Measurements from ENCODE around the gene CYP26B1.
"Not testable (repeated sequence)": the region's sequence is repeated elsewhere in the genome, so short reads cannot be mapped to it uniquely, and the experiment has no call there.

The CYP26B1 gene

GRCh38 chr2:72104821-72105588 is 42.7 kb downstream of the CYP26B1 start:
- DNase-seq: no peak

- DNase-seq: no peak
Measured at GRCh38 chr2:72103690-72104089, 44.0 kb downstream of the CYP26B1 start.

DNA sequence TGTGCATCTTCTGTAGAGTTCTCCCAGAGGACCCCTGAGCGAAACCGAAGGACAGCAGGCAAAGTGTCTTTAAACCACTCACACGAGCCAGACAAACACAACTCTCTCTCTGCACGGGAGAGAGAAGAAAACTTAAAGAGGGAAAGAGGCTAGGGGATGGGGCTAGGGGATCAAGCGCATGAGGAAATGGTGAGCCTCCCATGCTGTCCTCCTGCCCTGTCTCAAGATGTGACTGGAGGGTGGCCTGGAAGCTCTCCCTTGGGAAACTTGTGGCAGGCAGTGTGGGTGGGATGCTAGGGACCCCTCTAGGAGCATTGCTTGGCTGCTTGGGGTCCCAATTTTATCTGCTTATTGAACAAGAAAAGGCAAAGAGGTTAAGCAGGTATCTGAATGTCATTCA is 44.5 kb downstream of the CYP26B1 start:
- no peak for DNase-seq

DNA sequence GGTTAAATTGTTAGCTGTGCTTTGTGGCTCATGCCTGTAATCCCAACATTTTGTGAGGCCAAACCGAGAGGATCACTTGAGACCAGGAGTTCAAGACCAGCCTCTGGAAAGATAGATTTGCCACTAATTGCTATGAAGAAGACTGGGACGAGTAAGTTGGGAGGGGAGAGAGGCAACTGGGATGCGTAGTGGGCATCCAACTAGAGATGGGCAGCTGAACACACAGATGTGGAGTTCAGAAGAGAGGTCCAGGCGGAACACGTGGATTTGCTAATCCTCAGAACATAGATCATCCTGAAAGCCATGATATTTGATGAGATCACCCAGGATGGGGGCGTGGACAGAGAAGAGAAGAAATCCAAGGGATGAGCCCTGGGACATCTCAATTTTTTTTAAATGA is 48.7 kb downstream of the CYP26B1 start:
- DNase-seq: no peak

DNA sequence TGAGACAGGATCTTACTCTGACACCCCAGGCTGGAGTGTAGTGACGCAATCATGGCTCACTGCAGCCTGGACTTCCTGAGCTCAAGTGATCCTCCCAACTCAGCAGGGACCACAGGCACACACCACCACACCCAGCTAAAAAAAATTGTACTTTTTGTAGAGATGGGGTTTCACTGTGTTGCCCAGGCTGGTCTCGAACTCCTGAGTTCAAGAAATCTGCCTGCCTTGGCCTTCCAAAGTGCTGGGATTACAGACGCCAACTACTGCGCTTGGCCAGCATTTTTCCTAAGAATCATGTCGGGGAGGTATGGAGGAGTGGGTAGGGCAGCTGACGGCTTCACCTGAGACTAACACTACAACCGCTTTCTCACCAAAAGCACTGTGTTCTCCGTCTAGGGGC is 50.4 kb downstream of the CYP26B1 start:
- no peak for DNase-seq

- no peak for DNase-seq
Measured at GRCh38 chr2:72096181-72096580, 51.5 kb downstream of the CYP26B1 start.

DNA sequence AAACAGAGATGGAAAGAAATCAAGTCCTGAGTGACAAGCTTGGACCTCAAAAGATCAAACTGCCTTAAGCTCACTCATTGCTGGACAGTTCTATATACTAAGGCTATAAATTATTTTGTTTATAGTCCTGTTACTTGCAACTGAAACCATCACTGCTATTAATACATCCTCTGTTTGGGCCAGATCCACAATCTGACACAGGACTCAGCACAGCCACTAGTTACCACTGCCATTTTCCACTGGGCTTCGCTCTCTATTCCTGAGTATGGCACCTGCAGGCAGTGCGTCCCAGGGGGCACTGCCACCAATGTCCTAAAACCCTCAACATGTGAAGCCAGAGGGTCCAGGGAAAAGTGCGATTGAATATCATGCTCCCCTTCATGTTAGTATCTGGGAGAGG is 52.3 kb downstream of the CYP26B1 start:
- no peak for DNase-seq

DNA sequence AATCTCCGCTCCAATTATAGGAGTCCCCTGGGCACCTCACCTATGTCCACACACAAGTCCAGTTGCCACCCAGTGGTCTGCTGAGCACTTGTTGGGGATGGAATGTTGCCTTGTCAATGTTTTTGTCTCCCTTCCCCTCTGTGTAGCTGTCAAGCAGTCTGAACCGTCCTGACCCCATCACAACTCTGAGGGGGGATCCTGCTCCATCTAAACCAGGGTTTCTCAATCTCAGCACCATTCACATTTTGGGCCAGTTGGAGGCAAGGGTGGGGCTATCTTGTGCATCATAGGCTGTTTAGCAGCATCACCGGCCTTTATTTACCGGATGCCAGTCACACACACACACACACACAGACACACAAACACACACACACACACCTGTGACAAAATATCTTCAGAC is 53.0 kb downstream of the CYP26B1 start:
- no peak for DNase-seq

GRCh38 chr2:72092111-72092510 is 55.6 kb downstream of the CYP26B1 start:
- no peak for DNase-seq

- no peak for DNase-seq
Measured at GRCh38 chr2:72090781-72091482, 56.7 kb downstream of the CYP26B1 start.

DNA sequence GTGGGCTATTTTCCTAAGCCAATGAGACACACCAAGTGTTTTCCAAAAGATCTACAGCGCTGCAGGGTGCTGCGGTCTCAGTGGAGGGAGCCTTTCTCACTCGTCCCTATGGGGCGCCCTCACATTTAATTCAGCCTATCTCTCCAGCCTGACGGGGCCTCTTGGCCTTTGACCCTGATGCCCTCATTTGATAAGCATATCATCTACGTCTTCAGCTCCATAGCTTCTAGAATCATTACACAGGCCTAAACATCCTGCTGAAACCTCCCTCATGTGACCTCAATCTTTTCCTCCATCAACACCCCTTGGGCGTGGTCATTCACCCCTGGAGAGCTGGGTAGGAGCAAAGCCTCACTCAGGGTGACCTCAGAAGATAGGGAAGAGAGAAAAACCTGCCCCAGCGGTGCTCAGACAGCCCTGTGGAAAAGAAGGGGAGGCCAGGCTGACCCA is 57.4 kb downstream of the CYP26B1 start:
- no peak for DNase-seq

- DNase-seq: no peak
Measured at GRCh38 chr2:72089537-72089936, 58.1 kb downstream of the CYP26B1 start.

GRCh38 chr2:72089028-72089427 is 58.6 kb downstream of the CYP26B1 start:
- DNase-seq: no peak

- DNase-seq: not testable (repeated sequence)
Measured at GRCh38 chr2:72086871-72087633, 60.6 kb downstream of the CYP26B1 start.

DNA sequence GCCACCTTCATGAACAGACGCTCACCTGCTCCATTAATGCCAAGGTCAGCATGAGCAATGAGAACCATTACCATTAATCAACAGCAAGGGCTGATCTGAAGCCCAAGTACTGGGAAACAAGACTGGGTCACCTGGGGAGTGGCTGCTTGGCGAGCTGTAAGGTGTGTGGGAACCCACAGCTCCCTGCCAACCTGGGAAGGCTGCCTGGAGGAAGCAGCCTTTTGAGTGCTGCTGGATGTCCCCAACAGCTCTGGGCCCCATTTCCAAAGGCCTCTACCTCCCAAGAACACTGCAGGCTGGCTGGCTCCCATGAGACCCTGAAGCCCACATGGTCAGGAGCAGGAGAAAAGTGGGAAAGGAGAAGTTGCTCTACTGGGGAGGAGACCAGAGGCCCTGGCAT is 62.1 kb downstream of the CYP26B1 start:
- DNase-seq: no peak

DNA sequence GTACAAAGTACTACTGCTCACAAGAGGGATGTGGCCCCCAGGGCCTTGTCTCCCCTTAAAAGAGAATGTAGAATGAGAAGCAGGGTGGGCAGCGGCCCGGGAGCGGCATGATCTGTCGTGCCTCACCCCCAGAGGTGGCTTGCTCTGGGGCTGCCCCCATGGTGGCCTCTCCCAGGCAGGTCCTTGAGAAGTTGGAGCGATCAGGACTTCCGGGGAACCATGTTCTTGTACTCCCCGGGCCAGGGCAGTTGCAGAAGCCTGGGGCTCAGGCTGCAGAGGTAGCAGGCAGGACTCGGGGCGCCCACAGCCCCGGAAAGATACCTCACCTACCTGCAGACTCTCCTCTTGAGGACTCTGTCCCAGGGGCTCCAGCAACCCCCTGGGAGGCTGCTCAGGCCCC is 62.6 kb downstream of the CYP26B1 start:
- DNase-seq: no peak

DNA sequence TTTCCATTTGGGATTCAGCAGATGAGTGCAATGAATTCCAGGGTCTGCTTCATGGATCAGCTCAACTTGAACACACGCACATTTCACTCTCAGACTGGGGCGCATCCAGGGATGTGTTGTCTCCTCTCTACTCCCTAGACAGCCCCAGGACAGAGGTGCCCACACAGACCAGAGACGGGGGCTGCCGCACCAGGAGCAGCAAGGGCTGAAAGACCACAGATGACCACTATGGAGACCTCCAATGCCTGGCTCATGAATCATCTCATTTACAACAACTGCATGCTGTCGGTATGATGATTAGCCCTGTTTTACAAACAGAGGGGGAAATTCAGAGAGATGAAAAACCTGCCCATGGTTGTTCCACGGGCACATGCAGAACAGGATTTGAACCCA is 63.1 kb downstream of the CYP26B1 start:
- DNase-seq: no peak

DNA sequence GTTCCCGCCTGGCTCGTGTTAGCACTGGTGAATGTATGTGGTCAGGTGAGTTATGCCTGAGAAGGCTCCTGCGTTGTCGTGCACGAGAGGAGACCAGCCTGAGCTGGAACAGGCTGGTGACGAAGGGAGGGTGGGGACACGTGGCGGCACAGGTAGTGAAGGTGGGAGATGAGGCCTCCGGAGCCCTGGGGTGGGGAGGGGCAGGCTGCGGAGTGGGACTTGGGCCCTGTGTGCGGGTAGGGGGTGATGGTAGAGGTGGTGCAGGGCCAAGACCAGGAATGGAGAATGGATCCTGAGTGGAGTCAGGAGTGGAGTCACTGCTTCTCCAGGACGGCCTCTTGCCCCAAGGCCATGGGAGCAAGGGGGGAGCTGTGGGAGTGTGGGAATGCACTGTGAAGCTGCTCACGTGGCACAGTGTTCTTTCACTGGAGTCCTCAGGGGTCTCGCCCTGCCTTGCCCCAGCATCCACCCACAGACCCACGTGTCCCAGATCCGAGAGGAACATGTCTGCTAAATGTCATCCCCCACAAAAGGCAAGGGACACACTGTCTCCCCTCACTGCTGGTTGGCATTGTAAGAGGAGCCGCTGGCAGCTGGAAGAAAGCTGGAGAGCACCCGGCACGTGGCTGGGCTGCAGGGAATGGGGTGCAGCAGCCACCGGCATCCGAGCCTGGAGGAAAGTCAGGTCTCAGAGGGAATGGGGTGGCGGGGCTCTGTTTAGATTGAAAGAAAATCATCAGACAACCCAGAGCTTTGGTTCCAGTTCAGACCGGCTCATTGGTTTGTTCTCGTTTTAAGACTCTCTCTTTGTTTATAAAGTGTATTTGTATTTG is 63.7 kb downstream of the CYP26B1 start:
- no peak for DNase-seq

DNA sequence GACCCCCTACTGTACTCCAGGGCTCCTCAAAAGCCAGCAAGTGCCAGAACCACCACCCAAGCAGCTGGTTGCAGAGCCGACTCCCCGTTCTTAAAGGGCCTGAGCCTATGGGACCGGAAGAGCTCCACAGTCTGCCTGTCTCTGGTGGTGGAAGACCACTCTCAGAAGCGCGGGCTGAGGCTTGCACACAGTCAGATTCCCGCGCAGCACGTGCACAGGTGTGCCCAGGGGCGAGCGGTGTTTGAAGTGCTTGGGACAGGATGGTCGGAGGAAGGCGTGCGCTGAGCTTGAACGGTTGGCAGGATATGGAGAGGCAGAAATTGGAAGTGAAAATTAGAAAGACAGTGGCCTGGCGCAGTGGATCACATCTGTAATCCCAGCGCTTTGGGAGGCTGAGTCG is 64.8 kb downstream of the CYP26B1 start:
- DNase-seq: no peak

DNA sequence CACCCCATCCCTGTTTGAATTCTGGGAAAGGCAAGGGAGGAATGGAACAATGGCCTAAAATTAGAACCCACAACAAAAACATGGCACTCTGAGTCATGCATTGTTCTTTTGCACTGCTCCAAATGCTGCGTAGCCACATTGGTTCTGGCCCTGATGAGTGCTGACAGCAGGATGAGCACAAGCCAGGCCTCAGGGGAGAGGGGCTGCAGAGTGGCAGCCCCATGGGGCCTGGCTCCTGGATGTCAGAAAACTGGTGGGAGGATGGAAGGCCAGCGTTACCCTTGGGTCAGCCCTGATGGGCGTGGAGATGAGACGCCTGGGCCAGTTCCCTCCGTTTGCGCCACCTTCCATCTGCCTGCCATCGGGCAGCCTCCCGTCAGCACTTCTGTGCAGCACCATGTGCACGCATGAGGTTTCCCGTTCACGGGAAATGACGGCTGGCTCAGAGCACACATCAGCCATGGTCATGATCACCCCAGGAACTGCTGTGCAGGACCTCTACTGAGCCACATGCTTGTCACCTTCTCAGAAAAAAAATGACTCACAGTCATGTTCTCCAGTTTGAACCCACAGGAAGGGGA is 65.6 kb downstream of the CYP26B1 start:
- no peak for DNase-seq

DNA sequence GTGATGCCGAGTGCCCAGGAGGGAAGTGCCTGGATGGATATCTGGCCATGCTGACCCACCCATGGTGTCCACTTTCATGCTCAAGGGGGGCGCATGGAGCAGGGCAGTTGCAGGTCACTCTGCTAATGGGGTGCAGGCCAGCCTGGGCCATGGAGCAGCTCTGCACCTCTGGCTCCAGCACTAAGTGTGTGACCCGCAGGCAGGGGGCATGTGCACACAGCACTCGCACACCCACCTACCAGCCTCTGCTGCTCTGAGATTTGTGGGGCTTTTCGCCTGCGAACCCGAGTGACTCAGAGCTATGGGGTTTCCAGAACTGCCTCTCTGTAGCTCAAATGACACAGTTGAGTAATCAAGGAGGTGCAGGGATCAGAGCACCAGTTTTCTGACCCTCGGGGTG is 66.2 kb downstream of the CYP26B1 start:
- DNase-seq: no peak

All from suppressor macrophage treated with lipopolysaccharide for 4 hours (primary cell).